SK-N-DZ (cell line): ENCODE measurements around the gene TMF1.

ENCODE experiments used
- DNase-seq: peaks from one replicate; pipeline ENCODE4 v3.0.0-alpha.2; 2015; ENCODE audit warnings: low spot score

TMF1 gene

GRCh38 chr3:69081583-69082262 is 29.6 kb upstream of the TMF1 start:
- peak; percentile 66 for DNase-seq

- peak; percentile 82 for DNase-seq
These were observed 28.2 kb upstream of the TMF1 start, which contains the start of gene UBA3 for GRCh38 chr3:69080233-69080920. UBA3 (minus strand) TSS chr3:69080365; CDS start chr3:69080353, 12 bp downstream.

GRCh38 chr3:69079269-69080159 is 27.4 kb upstream of the TMF1 start:
- DNase-seq: peak; percentile 14

GRCh38 chr3:69072928-69073327 is 20.8 kb upstream of the TMF1 start:
- DNase-seq: no peak

GRCh38 chr3:69066121-69066520 is 14.0 kb upstream of the TMF1 start:
- DNase-seq: no peak

GRCh38 chr3:69065318-69065964 is 13.3 kb upstream of the TMF1 start:
- no peak for DNase-seq

GRCh38 chr3:69063636-69064035 is 11.5 kb upstream of the TMF1 start:
- DNase-seq: no peak

- DNase-seq: no peak
These were observed 7.6 kb upstream of the TMF1 start for GRCh38 chr3:69059688-69060087.

GRCh38 chr3:69058947-69059224 is 6.8 kb upstream of the TMF1 start:
- no peak for DNase-seq

GRCh38 chr3:69058180-69058946 is 6.2 kb upstream of the TMF1 start:
- DNase-seq: no peak

GRCh38 chr3:69052472-69052898 is 352 bp upstream of the TMF1 start:
- no peak for DNase-seq

- no peak for DNase-seq
These were observed 3.1 kb downstream of the TMF1 start for GRCh38 chr3:69048990-69049389.

GRCh38 chr3:69044608-69045007 is 7.5 kb downstream of the TMF1 start:
- no peak for DNase-seq

- DNase-seq: no peak
These were observed 18.7 kb downstream of the TMF1 start for GRCh38 chr3:69033470-69033869.

- no peak for DNase-seq
These were observed 19.4 kb downstream of the TMF1 start for GRCh38 chr3:69032737-69033136.

GRCh38 chr3:69032142-69032541 is 20.0 kb downstream of the TMF1 start:
- peak; percentile 86 for DNase-seq

GRCh38 chr3:69031635-69032034 is 20.5 kb downstream of the TMF1 start:
- no peak for DNase-seq

- DNase-seq: no peak
These were observed 31.3 kb downstream of the TMF1 start for GRCh38 chr3:69020857-69021256.

GRCh38 chr3:69020424-69020823 is 31.7 kb downstream of the TMF1 start:
- no peak for DNase-seq

- no peak for DNase-seq
These were observed 35.2 kb downstream of the TMF1 start for GRCh38 chr3:69016901-69017300.

GRCh38 chr3:69016102-69016501 is 36.0 kb downstream of the TMF1 start:
- no peak for DNase-seq
